PC-3 (cell line): ENCODE measurements around the gene STAC3.

ENCODE experiments used
- EZH2 ChIP-seq: fragments of 300-600 bp; sonication (generic); IDR thresholded peaks from one replicate; pipeline ENCODE4 v1.6.1; 2017; ENCODE audit warnings: antibody characterized with exemption, mild to moderate bottlenecking, low read length; ENCODE audit not compliant: unreplicated experiment
- TF ChIP-seq, protein P1 (sequence below): fragments of 300-600 bp; sonication (generic); conservative IDR thresholded peaks from 2 replicates; pipeline ENCODE4 v1.5.1; 2017; ENCODE audit warnings: antibody characterized with exemption, low read depth, mild to moderate bottlenecking, low read length

DNA sequence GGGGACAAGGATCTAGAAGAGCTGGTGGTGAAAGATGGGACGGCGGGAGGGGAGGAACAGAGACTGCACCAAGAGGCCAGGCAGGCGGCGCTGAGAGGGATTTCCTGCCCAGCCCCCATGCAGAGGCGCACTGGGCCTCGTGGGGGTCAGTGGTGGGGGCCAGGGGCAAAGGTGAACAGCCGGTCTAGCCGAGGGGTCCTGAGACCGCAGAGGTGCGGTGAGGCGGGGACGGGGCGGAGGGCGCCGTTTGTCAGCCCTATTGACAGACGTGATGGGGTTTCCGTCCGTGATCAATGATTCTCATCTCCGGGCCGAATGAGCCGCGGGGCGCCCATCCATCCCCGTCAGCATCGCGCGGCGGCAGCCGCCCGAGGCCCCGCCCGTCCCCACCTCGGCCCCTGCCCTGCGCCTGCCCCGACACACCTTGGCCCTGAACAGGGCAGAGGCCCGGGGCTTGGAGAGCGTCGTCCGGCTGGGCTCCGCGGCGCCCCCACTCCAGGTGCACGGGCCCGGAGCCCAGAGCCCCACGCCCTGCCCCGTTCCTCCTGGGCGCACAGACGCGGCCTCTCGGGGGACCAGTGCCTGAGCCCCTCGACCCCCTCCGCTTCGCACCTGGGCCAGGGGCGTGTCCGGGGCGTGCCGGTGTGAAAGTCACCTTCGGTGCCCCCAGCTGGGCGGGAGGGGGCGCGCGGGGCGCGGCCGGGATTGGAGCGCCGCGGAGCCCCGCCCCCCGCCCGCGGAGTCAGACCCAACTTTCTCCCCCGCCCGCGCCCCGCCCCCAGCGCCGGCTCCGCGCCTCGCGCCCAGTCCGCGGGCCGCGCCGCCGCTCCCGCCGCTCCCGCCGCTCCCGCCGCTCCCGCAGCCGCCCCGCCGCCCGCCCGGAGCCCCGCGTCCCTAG lies 34.7 kb downstream of the STAC3 start, which contains the start of gene NXPH4:
- TF ChIP-seq, protein P1, sequence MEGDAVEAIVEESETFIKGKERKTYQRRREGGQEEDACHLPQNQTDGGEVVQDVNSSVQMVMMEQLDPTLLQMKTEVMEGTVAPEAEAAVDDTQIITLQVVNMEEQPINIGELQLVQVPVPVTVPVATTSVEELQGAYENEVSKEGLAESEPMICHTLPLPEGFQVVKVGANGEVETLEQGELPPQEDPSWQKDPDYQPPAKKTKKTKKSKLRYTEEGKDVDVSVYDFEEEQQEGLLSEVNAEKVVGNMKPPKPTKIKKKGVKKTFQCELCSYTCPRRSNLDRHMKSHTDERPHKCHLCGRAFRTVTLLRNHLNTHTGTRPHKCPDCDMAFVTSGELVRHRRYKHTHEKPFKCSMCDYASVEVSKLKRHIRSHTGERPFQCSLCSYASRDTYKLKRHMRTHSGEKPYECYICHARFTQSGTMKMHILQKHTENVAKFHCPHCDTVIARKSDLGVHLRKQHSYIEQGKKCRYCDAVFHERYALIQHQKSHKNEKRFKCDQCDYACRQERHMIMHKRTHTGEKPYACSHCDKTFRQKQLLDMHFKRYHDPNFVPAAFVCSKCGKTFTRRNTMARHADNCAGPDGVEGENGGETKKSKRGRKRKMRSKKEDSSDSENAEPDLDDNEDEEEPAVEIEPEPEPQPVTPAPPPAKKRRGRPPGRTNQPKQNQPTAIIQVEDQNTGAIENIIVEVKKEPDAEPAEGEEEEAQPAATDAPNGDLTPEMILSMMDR = no peak
- TF ChIP-seq EZH2 = peak; percentile 74
